Fibroblast of villous mesenchyme (primary cell): ENCODE data around the gene UTS2. TPM values are rescaled to one million over a fixed set of nuclear protein-coding genes. Genes with fewer than 3 reads are reported as not detected.

Experiments used
- DNase-seq: peaks from one replicate; pipeline ENCODE4 v3.0.0-alpha.2; 2010; ENCODE audit warnings: low read depth
- H3K4me3 ChIP-seq: 2 replicates; pipeline ENCODE4 v1.5.1; 2011; ENCODE audit warnings: low read depth, mild to moderate bottlenecking, low read length
- total RNA-seq: library from RNA; depleted of rRNA; stranded (reverse); fragments of >200 nt; gene quantifications from 2 replicates; pipeline ENCODE4 v1.2.3, GENCODE V29; 2012
- TF ChIP-seq, protein P1 (sequence below): IDR thresholded peaks from 2 replicates; pipeline ENCODE4 v1.5.1; 2012; ENCODE audit warnings: low read depth, mild to moderate bottlenecking, low read length; ENCODE audit not compliant: insufficient read depth

Gene UTS2
- total RNA-seq, 1 donor = not detected

DNA sequence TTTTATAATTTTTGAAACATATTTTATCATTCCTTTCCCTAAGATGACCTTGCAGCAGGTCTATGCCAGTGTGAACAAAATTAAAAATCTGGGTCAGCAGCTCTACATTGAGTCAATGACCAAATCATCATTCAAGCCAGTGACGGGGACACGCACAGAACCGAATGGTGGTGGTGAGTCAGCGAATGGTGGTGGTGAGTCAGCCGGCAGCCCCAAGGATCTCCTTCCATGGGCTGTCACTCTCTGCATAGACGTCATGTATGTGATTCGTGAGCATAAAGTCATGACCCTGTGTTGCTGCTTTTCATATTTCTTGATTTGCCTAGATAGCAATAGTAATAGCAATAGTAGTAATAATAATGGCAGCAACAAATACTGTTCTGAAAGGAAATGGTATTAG lies 42.5 kb downstream of the UTS2 start:
- TF ChIP-seq, protein P1, sequence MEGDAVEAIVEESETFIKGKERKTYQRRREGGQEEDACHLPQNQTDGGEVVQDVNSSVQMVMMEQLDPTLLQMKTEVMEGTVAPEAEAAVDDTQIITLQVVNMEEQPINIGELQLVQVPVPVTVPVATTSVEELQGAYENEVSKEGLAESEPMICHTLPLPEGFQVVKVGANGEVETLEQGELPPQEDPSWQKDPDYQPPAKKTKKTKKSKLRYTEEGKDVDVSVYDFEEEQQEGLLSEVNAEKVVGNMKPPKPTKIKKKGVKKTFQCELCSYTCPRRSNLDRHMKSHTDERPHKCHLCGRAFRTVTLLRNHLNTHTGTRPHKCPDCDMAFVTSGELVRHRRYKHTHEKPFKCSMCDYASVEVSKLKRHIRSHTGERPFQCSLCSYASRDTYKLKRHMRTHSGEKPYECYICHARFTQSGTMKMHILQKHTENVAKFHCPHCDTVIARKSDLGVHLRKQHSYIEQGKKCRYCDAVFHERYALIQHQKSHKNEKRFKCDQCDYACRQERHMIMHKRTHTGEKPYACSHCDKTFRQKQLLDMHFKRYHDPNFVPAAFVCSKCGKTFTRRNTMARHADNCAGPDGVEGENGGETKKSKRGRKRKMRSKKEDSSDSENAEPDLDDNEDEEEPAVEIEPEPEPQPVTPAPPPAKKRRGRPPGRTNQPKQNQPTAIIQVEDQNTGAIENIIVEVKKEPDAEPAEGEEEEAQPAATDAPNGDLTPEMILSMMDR = no peak
- no peak overlapping the region for H3K4me3 ChIP-seq
- DNase-seq = peak; percentile 85

DNA sequence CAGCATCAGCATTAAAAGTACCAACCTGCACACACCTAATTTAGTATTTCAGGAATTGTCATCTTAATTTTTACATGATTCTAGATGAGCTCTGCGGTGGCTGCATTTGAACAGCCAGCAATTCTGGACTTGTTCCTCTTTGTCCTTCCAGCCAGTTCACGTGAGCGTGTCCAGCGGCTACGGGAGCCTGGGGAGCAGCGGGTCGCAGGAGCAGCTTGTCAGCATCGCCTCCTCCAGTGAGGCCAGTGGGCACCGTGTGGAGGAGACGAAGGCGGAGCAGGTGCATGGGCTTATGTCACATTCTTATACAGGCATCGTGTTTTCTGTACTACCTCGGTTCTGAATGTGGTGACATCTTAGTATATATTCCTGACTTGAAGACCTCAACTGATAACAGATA lies 43.1 kb downstream of the UTS2 start:
- H3K4me3 ChIP-seq = no peak overlapping the region
- no peak for DNase-seq
- TF ChIP-seq, protein P1 = no peak

DNA sequence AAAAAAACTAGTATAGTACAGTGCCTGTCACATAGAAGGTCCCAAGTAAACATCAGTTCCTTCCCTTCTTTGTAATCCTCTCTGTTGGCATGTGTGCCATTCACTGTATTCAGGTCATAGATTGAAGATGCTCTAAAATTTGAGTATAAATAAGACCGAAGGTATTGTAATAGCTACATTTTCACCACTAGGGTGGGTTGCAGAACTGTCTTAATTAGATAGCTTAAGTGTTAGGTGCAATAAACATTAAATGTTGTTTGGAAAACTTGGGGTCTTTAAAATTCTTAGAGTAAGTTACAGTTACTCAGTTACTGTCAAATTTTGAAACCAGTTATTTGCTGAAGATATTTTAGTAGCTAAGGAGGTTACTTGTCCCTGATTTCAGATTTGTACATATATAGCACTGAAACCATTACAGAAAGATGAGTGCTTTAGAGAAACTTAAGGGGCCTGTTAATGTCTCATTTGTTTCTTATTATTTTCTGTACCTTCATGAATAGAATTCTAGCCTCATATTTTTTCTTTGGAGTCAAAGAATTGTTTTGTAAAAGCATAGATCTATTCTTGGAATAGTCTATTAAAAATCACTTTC lies 44.5 kb downstream of the UTS2 start:
- DNase-seq = peak; percentile 61
- no peak overlapping the region for H3K4me3 ChIP-seq
- TF ChIP-seq, protein P1 = peak; percentile 66

- TF ChIP-seq, protein P1 = no peak
- no peak for DNase-seq
- H3K4me3 ChIP-seq = no peak overlapping the region
These were observed 47.4 kb downstream of the UTS2 start for GRCh38 chr1:7805460-7805859.

Other genes starting within 250 kb of the UTS2 start
- gene VAMP3, start 81.8 kb downstream of the UTS2 start, total RNA-seq = 85.0 and 138 TPM in 2 replicates
- gene PER3, start 68.8 kb downstream of the UTS2 start, total RNA-seq = 5.5 and 5.6 TPM in 2 replicates
- 0.32 and 0.43 TPM in 2 replicates for gene TNFRSF9, start 87.8 kb upstream of the UTS2 start, total RNA-seq
- 172 and 198 TPM in 2 replicates for gene PARK7, start 108.6 kb upstream of the UTS2 start, total RNA-seq
- 34.8 and 70.4 TPM in 2 replicates for gene ERRFI1, start 173.2 kb upstream of the UTS2 start, total RNA-seq